Breast epithelium (tissue), 4 donors: ENCODE data around the gene ABLIM2. TPM values are rescaled to one million over a fixed set of nuclear protein-coding genes. Genes with fewer than 3 reads are reported as not detected.

Experiments
- DNase-seq, 2 donors: peaks; one replicate each; pipeline ENCODE4 v3.0.0-alpha.2; 2019; ENCODE audit warnings: low spot score in 2 of 2
- H3K27ac ChIP-seq, 2 donors: fragments of 200-600 bp; sonication (generic) in 1 of 2; one replicate each; pipeline ENCODE4 v1.5.1; 2016 to 2019; ENCODE audit warnings: mild to moderate bottlenecking in 1 of 2
- H3K27me3 ChIP-seq, 2 donors: fragments of 200-600 bp; sonication (generic) in 1 of 2; one replicate each; pipeline versions ENCODE4 v1.5.1 to v1.6.0; 2017 to 2019; ENCODE audit warnings: control low read depth in 1 of 2, mild to moderate bottlenecking in 1 of 2
- H3K36me3 ChIP-seq: fragments of 200-600 bp; one replicate; pipeline ENCODE4 v1.5.1; 2019
- H3K4me1 ChIP-seq, 2 donors: fragments of 200-600 bp; sonication (generic); one replicate each; pipeline ENCODE4 v1.5.1; 2016 to 2019; ENCODE audit warnings: control low read depth in 1 of 2
- H3K4me3 ChIP-seq, 3 donors: fragments of 200-600 bp; sonication (generic); 1 replicate in 2 of 3; 2 replicates in 1 of 3; pipeline ENCODE4 v1.5.1; 2016 to 2019; ENCODE audit warnings: mild to moderate bottlenecking in 3 of 3, moderate library complexity in 2 of 3
- H3K9me3 ChIP-seq, 2 donors: fragments of 200-600 bp; sonication (generic) in 1 of 2; one replicate each; pipeline ENCODE4 v1.5.1; 2016 to 2019; ENCODE audit warnings: control low read depth in 1 of 2
- POLR2A ChIP-seq: fragments of 450-650 bp; IDR thresholded peaks from one replicate; pipeline ENCODE4 v1.6.1; 2016; ENCODE audit warnings: antibody characterized with exemption, mild to moderate bottlenecking, moderate library complexity
- POLR2AphosphoS5 ChIP-seq, 3 donors: sonication (generic); formaldehyde crosslinking; IDR thresholded peaks; one replicate each; pipeline ENCODE4 v1.6.1; 2017; ENCODE audit warnings: antibody characterized with exemption in 3 of 3
- intact Hi-C: fragments of 100-400 bp; cut with DNase I; formaldehyde crosslinking; loops from one replicate; pipeline ENCODE4 v1.15.1; 2023; ENCODE audit warnings: low total_unique reads
- total RNA-seq, 3 donors: library from RNA; depleted of rRNA; stranded (reverse); fragments of >200 nt; gene quantifications; one replicate each; pipeline ENCODE4 v1.1.0, GENCODE V29; 2016
- TF ChIP-seq, protein P1 (sequence below), 3 donors: fragments of 450-650 bp; IDR thresholded peaks; one replicate each; pipeline ENCODE4 v1.5.1; 2016 to 2017; ENCODE audit warnings: antibody characterized with exemption in 3 of 3, mild to moderate bottlenecking in 3 of 3, moderate library complexity in 3 of 3

The ABLIM2 gene
- total RNA-seq, 3 donors from 2014 or later = 4.8 to 11.5 (median 8.2) TPM

DNA sequence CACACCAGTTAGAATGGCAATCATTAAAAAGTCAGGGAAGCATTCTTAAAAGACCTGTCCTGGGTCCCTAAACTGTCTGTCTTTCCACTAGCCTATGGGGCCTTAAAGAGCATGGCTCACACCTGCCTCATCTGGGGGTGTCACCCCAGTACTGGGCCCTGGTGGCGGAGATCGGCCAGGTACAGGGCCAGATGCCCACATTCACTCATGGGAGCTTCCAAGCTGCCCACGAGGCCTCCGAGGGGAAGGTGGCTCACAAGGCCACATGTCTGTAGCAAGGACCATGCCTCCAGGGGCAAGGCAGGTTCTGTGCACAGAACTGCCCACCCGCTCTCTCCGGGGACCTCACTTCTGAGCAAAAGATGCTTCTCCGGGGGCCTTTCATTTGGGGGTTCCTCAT lies 163.5 kb downstream of the ABLIM2 start:
- TF ChIP-seq, protein P1, sequence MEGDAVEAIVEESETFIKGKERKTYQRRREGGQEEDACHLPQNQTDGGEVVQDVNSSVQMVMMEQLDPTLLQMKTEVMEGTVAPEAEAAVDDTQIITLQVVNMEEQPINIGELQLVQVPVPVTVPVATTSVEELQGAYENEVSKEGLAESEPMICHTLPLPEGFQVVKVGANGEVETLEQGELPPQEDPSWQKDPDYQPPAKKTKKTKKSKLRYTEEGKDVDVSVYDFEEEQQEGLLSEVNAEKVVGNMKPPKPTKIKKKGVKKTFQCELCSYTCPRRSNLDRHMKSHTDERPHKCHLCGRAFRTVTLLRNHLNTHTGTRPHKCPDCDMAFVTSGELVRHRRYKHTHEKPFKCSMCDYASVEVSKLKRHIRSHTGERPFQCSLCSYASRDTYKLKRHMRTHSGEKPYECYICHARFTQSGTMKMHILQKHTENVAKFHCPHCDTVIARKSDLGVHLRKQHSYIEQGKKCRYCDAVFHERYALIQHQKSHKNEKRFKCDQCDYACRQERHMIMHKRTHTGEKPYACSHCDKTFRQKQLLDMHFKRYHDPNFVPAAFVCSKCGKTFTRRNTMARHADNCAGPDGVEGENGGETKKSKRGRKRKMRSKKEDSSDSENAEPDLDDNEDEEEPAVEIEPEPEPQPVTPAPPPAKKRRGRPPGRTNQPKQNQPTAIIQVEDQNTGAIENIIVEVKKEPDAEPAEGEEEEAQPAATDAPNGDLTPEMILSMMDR (IDR thresholded peaks at IDR 0.05) = no peak
- TF ChIP-seq POLR2AphosphoS5 (IDR thresholded peaks at IDR 0.05) (no peak), POLR2A (no peak)
- intact Hi-C loops = no loop called here
- DNase-seq = no peak
- H3K27me3 ChIP-seq = no peaks in the 10 kb centered on the region
- no peak overlapping the region for H3K27ac ChIP-seq
- H3K36me3 ChIP-seq = no peaks in the 10 kb centered on the region
- H3K9me3 ChIP-seq = peaks cover 6 to 7% of the 10 kb centered on the region in 2 donors
- no peak overlapping the region for H3K4me3 ChIP-seq
- no peaks in the 10 kb centered on the region for H3K4me1 ChIP-seq

DNA sequence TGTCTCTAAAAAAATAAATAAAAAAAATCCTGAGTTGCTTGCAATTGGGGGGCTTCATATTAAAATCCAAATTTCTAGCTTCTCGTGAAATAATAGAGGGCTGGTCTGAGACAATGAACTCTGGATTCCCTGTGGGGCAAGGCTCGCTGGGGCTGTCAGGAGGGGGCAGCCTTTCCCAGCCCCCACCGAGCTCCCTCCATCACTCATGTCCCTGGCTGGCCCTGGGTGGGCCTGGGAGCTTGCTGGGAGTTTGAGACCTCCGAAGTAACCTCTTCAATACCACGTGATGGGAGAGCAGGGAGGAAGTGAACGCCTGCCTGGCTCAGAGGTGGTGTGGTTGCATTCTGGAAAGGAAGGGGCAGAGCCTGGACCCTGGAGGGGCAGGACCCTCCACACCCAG lies 164.9 kb downstream of the ABLIM2 start:
- Histone ChIP-seq H3K27me3 (no peaks in the 10 kb centered on the region), H3K36me3 (no peaks in the 10 kb centered on the region), H3K27ac (no peak overlapping the region), H3K4me1 (no peaks in the 10 kb centered on the region), H3K9me3 (peaks cover 6 to 7% of the 10 kb centered on the region in 2 donors), H3K4me3 (no peak overlapping the region)
- TF ChIP-seq, protein P1 (IDR thresholded peaks at IDR 0.05) = no peak
- no peak for TF ChIP-seq POLR2AphosphoS5 (IDR thresholded peaks at IDR 0.05)
- no peak for TF ChIP-seq POLR2A
- no peak for DNase-seq
- intact Hi-C loops = no loop called here

DNA sequence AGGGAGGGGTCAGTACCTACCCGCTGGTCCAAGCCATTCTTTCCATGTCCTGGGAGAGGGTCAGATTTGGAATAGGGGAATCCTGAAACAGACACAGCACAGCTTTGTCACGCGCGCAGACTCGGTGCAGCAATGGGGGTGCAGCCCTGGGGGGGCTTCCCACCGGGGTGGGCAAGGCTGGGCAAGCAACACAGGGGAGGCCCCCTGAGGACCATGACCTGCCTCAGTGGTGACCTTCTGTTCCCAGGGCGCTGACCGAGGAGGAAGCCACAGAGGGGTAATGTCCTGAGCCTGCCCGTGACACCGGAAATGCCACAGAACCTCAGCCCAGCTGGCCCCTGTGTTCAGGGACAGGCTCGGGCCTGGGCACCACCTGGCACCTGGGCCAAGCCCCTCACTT lies 165.8 kb downstream of the ABLIM2 start:
- Histone ChIP-seq H3K9me3 (peaks cover 6 to 7% of the 10 kb centered on the region in 2 donors), H3K4me3 (no peak overlapping the region), H3K27ac (no peak overlapping the region), H3K27me3 (no peaks in the 10 kb centered on the region), H3K4me1 (no peaks in the 10 kb centered on the region), H3K36me3 (no peaks in the 10 kb centered on the region)
- intact Hi-C loops = loop anchor here (1.0 kb wide), 1 partner anchor 31 kb away; no protein-coding TSS in a partner anchor
- TF ChIP-seq, protein P1 (IDR thresholded peaks at IDR 0.05) = no peak
- no peak for DNase-seq

DNA sequence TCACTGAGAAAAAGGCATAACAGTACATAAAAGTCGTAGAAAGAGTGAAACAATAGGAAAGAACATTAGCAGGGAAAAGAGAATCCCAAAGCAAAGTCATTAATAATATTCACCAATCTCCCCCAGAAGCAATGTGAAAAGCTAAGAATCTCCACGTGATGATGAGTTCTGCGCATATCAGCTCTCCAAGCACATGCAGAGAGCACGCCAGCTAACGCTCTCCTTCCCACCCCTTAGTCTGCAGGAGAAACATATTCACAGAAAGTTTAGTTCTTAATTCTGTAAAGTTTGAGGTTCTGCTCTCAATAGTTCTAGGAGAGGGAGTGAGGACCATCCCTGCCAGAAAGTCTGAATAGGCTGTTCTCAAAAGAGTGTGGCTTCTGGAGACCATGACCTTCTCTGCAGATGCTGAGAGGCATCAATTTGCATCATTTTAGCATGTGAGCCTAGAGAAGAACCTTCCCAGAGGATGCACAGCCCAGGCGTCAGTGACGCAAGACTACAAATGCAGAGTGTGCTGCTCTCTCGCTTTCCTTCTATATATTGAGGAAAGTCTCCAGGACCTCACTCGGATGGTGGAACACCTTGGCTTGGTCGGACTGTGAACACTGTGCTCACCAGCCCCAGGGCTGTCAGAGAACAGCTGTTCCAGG lies 167.7 kb downstream of the ABLIM2 start:
- no peak for TF ChIP-seq POLR2A
- TF ChIP-seq, protein P1 (IDR thresholded peaks at IDR 0.05) = no peak
- Histone ChIP-seq H3K9me3 (peaks cover 0 to 3% of the 10 kb centered on the region in 2 donors), H3K36me3 (no peaks in the 10 kb centered on the region), H3K4me3 (no peak overlapping the region), H3K27ac (no peak overlapping the region), H3K4me1 (no peaks in the 10 kb centered on the region), H3K27me3 (no peaks in the 10 kb centered on the region)
- no peak for DNase-seq
- intact Hi-C loops = no loop called here

DNA sequence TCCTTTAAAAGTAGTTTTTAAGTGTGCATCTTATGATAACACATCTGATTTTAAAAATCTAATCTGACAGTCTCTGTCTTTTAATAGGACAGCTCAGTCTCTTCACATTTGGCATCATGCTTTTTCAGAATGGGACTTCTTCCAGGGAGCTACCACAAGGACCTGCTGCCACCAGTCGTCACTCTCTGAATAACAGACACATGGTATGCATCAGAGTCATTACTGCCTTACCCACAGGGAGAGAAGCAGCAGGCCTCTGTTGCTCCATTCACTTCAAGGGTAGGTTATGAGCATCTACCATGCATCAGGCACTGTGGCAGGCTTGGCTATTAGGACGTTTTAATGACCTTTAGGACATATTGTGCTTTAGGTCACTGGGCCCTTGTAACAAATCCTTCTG lies 169.0 kb downstream of the ABLIM2 start:
- no peaks in the 10 kb centered on the region for H3K36me3 ChIP-seq
- H3K4me3 ChIP-seq = no peak overlapping the region
- intact Hi-C loops = no loop called here
- no peaks in the 10 kb centered on the region for H3K27me3 ChIP-seq
- no peak overlapping the region for H3K27ac ChIP-seq
- TF ChIP-seq POLR2A (no peak), POLR2AphosphoS5 (IDR thresholded peaks at IDR 0.05) (no peak)
- TF ChIP-seq, protein P1 (IDR thresholded peaks at IDR 0.05) = no peak
- H3K9me3 ChIP-seq = no peaks in the 10 kb centered on the region
- no peak for DNase-seq
- H3K4me1 ChIP-seq = no peaks in the 10 kb centered on the region
